Measurements from ENCODE around the gene VPS13C.

DNA sequence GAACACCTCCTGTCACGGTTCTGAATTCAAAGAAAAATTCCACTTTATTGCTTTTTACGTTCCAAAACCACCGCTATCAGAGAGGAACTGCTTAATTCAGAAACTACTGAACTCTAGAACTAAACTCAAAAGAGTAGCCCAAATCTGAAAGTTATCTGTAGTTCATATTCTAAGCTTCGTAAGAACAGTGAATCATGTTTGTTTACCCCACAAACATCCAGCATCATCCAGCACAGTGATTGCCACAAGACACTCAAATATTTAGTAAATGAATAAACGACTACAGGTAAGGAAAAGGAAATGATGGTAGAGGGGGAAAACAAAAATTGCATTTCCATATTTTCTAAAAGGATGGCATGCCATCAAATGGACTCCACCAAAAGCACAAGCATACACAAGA, 32.3 kb downstream of the VPS13C start:
- TF ChIP-seq CTCF (conservative IDR thresholded peaks at IDR 0.05; ENCODE audit: low read depth in 2 of 2) (no peak), POLR2AphosphoS5 (IDR thresholded peaks at IDR 0.05; ENCODE audit: low read depth) (no peak), EZH2phosphoT487 (IDR thresholded peaks at IDR 0.05; ENCODE audit: unreplicated experiment) (no peak), EZH2 (IDR thresholded peaks at IDR 0.05; ENCODE audit: low read depth, unreplicated experiment) (no peak), ZNF114 (CRISPR knock-in tag; IDR thresholded peaks at IDR 0.05) (no peak), STAT1 (IDR thresholded peaks at IDR 0.05; ENCODE audit: unreplicated experiment) (no peak), JUNB (IDR thresholded peaks at IDR 0.05; ENCODE audit: unreplicated experiment) (no peak)
- TF ChIP-seq, protein P1, sequence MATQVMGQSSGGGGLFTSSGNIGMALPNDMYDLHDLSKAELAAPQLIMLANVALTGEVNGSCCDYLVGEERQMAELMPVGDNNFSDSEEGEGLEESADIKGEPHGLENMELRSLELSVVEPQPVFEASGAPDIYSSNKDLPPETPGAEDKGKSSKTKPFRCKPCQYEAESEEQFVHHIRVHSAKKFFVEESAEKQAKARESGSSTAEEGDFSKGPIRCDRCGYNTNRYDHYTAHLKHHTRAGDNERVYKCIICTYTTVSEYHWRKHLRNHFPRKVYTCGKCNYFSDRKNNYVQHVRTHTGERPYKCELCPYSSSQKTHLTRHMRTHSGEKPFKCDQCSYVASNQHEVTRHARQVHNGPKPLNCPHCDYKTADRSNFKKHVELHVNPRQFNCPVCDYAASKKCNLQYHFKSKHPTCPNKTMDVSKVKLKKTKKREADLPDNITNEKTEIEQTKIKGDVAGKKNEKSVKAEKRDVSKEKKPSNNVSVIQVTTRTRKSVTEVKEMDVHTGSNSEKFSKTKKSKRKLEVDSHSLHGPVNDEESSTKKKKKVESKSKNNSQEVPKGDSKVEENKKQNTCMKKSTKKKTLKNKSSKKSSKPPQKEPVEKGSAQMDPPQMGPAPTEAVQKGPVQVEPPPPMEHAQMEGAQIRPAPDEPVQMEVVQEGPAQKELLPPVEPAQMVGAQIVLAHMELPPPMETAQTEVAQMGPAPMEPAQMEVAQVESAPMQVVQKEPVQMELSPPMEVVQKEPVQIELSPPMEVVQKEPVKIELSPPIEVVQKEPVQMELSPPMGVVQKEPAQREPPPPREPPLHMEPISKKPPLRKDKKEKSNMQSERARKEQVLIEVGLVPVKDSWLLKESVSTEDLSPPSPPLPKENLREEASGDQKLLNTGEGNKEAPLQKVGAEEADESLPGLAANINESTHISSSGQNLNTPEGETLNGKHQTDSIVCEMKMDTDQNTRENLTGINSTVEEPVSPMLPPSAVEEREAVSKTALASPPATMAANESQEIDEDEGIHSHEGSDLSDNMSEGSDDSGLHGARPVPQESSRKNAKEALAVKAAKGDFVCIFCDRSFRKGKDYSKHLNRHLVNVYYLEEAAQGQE (IDR thresholded peaks at IDR 0.05; ENCODE audit: unreplicated experiment), result no peak

Data from GM23338 (cell line).